Effector memory CD4-positive, alpha-beta T cell (primary cell): ENCODE data around the gene SRGAP3.
"Not testable (repeated sequence)": the region's sequence is repeated elsewhere in the genome, so short reads cannot be mapped to it uniquely, and the experiment has no call there.

Experiments used
- DNase-seq, 3 donors: peaks; one replicate each; pipeline ENCODE4 v3.0.0-alpha.2; 2020
- H3K27ac ChIP-seq: 2 replicates; pipeline ENCODE4 v1.7.0; 2013; ENCODE audit warnings: mild to moderate bottlenecking, low read length, moderate library complexity; ENCODE audit not compliant: insufficient read depth, poor library complexity, severe bottlenecking
- H3K27me3 ChIP-seq: replicated peaks from 2 replicates; pipeline ENCODE4 v1.7.0; 2013; ENCODE audit warnings: mild to moderate bottlenecking, low read length; ENCODE audit not compliant: insufficient read depth, control insufficient read depth, poor library complexity, severe bottlenecking
- H3K36me3 ChIP-seq: 2 replicates; pipeline ENCODE4 v1.7.0; 2013; ENCODE audit warnings: mild to moderate bottlenecking, low read length, moderate library complexity; ENCODE audit not compliant: control insufficient read depth, insufficient read depth
- H3K4me1 ChIP-seq: 2 replicates; pipeline ENCODE4 v1.7.0; 2013; ENCODE audit warnings: low read length, mild to moderate bottlenecking; ENCODE audit not compliant: control insufficient read depth, insufficient read depth, poor library complexity, severe bottlenecking
- H3K4me3 ChIP-seq: 2 replicates; pipeline ENCODE4 v1.7.0; 2013; ENCODE audit warnings: low read length, low read depth, mild to moderate bottlenecking; ENCODE audit not compliant: insufficient read depth, poor library complexity, severe bottlenecking
- H3K9me3 ChIP-seq: 2 replicates; pipeline ENCODE4 v1.7.0; 2013; ENCODE audit warnings: mild to moderate bottlenecking, low read length, moderate library complexity; ENCODE audit not compliant: control insufficient read depth
- total RNA-seq, 3 donors: gene quantifications; one replicate each; lab custom pipeline; 2026; lab: John Stamatoyannopoulos, UW

The SRGAP3 gene
- 1.2 to 4.5 (median 2.1) reads per million in 3 donors for total RNA-seq

GRCh38 chr3:9249273-9250192 lies at the start of gene SRGAP3:
Gene SRGAP3 (minus strand): TSS chr3:9249646. CDS start chr3:9248951, 695 bp downstream.
- Histone ChIP-seq H3K4me3 (peak within 1 kb of the TSS; percentile 71), H3K4me1 (no peaks in the 10 kb centered on the region), H3K9me3 (no peaks in the 10 kb centered on the region), H3K27me3 (no peaks in the 10 kb centered on the region), H3K27ac (no peak within 1 kb of the TSS), H3K36me3 (no peaks in the 10 kb centered on the region)
- peak; percentile 13 to 63 (median 51) for DNase-seq

GRCh38 chr3:9298236-9298635 lies 48.8 kb upstream of the SRGAP3 start:
- H3K27ac ChIP-seq, result no peak overlapping the region
- H3K36me3 ChIP-seq, result no peaks in the 10 kb centered on the region
- no peak for DNase-seq
- no peak overlapping the region for H3K4me3 ChIP-seq
- H3K9me3 ChIP-seq, result no peaks in the 10 kb centered on the region
- H3K4me1 ChIP-seq, result no peaks in the 10 kb centered on the region
- H3K27me3 ChIP-seq, result peaks cover 3% of the 10 kb centered on the region

- DNase-seq, result no peak
- H3K27me3 ChIP-seq, result no peaks in the 10 kb centered on the region
- H3K36me3 ChIP-seq, result no peaks in the 10 kb centered on the region
- H3K4me1 ChIP-seq, result no peaks in the 10 kb centered on the region
- no peak overlapping the region for H3K27ac ChIP-seq
- H3K4me3 ChIP-seq, result no peak overlapping the region
- no peaks in the 10 kb centered on the region for H3K9me3 ChIP-seq
These were observed 46.8 kb upstream of the SRGAP3 start for GRCh38 chr3:9296241-9296640.

- no peaks in the 10 kb centered on the region for H3K36me3 ChIP-seq
- H3K4me1 ChIP-seq, result no peaks in the 10 kb centered on the region
- DNase-seq, result no peak
- no peak overlapping the region for H3K27ac ChIP-seq
- H3K4me3 ChIP-seq, result no peak overlapping the region
- no peaks in the 10 kb centered on the region for H3K27me3 ChIP-seq
- H3K9me3 ChIP-seq, result no peaks in the 10 kb centered on the region
These were observed 45.6 kb upstream of the SRGAP3 start for GRCh38 chr3:9295007-9295406.

- not testable (repeated sequence) for H3K4me3 ChIP-seq, H3K27me3 ChIP-seq, DNase-seq, H3K9me3 ChIP-seq, H3K36me3 ChIP-seq, H3K27ac ChIP-seq, H3K4me1 ChIP-seq
These were observed 44.5 kb upstream of the SRGAP3 start for GRCh38 chr3:9293953-9294352.

- no peak for DNase-seq
- H3K27ac ChIP-seq, result no peak overlapping the region
- no peaks in the 10 kb centered on the region for H3K4me1 ChIP-seq
- no peaks in the 10 kb centered on the region for H3K36me3 ChIP-seq
- H3K4me3 ChIP-seq, result no peak overlapping the region
- no peaks in the 10 kb centered on the region for H3K27me3 ChIP-seq
- no peaks in the 10 kb centered on the region for H3K9me3 ChIP-seq
These were observed 43.6 kb upstream of the SRGAP3 start for GRCh38 chr3:9293076-9293475.

GRCh38 chr3:9292516-9292915 lies 43.1 kb upstream of the SRGAP3 start:
- no peak overlapping the region for H3K27ac ChIP-seq
- H3K4me3 ChIP-seq, result no peak overlapping the region
- H3K36me3 ChIP-seq, result no peaks in the 10 kb centered on the region
- no peaks in the 10 kb centered on the region for H3K9me3 ChIP-seq
- no peaks in the 10 kb centered on the region for H3K27me3 ChIP-seq
- no peak for DNase-seq
- no peaks in the 10 kb centered on the region for H3K4me1 ChIP-seq

GRCh38 chr3:9291821-9292410 lies 42.5 kb upstream of the SRGAP3 start:
- H3K36me3 ChIP-seq, result no peaks in the 10 kb centered on the region
- H3K27me3 ChIP-seq, result no peaks in the 10 kb centered on the region
- H3K27ac ChIP-seq, result no peak overlapping the region
- DNase-seq, result no peak
- H3K4me1 ChIP-seq, result no peaks in the 10 kb centered on the region
- no peak overlapping the region for H3K4me3 ChIP-seq
- H3K9me3 ChIP-seq, result no peaks in the 10 kb centered on the region

- no peak overlapping the region for H3K27ac ChIP-seq
- no peaks in the 10 kb centered on the region for H3K9me3 ChIP-seq
- no peak for DNase-seq
- H3K36me3 ChIP-seq, result no peaks in the 10 kb centered on the region
- no peaks in the 10 kb centered on the region for H3K4me1 ChIP-seq
- H3K27me3 ChIP-seq, result no peaks in the 10 kb centered on the region
- no peak overlapping the region for H3K4me3 ChIP-seq
These were observed 41.1 kb upstream of the SRGAP3 start for GRCh38 chr3:9290566-9290965.

- H3K27me3 ChIP-seq, DNase-seq, H3K4me1 ChIP-seq, H3K36me3 ChIP-seq, H3K27ac ChIP-seq, H3K4me3 ChIP-seq, H3K9me3 ChIP-seq: not testable (repeated sequence)
These were observed 32.1 kb upstream of the SRGAP3 start for GRCh38 chr3:9281533-9281932.
